ENCODE data around the gene PRRC2B. TPM values are rescaled to one million over a fixed set of nuclear protein-coding genes. Genes with fewer than 3 reads are reported as not detected.

Gene PRRC2B
- total RNA-seq, 4 donors from 2014 or later = 73.7 to 171 (median 98.9) TPM

- TF ChIP-seq POLR2AphosphoS5 (IDR thresholded peaks at IDR 0.05) (no peak), CTCF (IDR thresholded peaks at IDR 0.05) (no peak), POLR2A (IDR thresholded peaks at IDR 0.05) (no peak), EP300 (IDR thresholded peaks at IDR 0.05; ENCODE audit: low read depth) (no peak)
- intact Hi-C loops (cut with DNase I; ENCODE audit: low total_unique reads) = no loop called here
Observed at GRCh38 chr9:131537946-131538345, 144.1 kb downstream of the PRRC2B start.

GRCh38 chr9:131539223-131539923 lies 145.5 kb downstream of the PRRC2B start:
- Histone ChIP-seq H3K36me3 (no peaks in the 10 kb centered on the region), H3K4me1 (peaks cover 0 to 5% (median 0%) of the 10 kb centered on the region in 4 donors), H3K9me3 (peaks cover 8 to 18% of the 10 kb centered on the region in 2 donors), H3K27ac (no peak overlapping the region), H3K4me3 (no peak overlapping the region), H3K27me3 (no peaks in the 10 kb centered on the region)
- no peak for TF ChIP-seq EP300 (IDR thresholded peaks at IDR 0.05; ENCODE audit: low read depth)
- TF ChIP-seq CTCF (IDR thresholded peaks at IDR 0.05) = no peak
- TF ChIP-seq POLR2AphosphoS5 (IDR thresholded peaks at IDR 0.05) = no peak
- no peak for TF ChIP-seq POLR2A (IDR thresholded peaks at IDR 0.05)
- 82 to 85% methylated on average over 3 to 7 of the region's 7 CpGs for WGBS, 2 donors (ENCODE audit: low coverage in 1 of 2)
- intact Hi-C loops (cut with DNase I; ENCODE audit: low total_unique reads) (no loop called here), in situ Hi-C loops (cut with MboI; ENCODE audit: low pct_ligation_motif_present in 1 of 4, low pct_unique_long_range_greater_than_20kb in 1 of 4, low sequenced_read_pairs in 3 of 4) (no loop called here)
- no peak for DNase-seq

More at GRCh38 chr9:131537946-131538345, 144.1 kb downstream of the PRRC2B start:
- Histone ChIP-seq H3K27me3 (no peaks in the 10 kb centered on the region), H3K36me3 (no peaks in the 10 kb centered on the region), H3K4me1 (peaks cover 0 to 6% (median 0%) of the 10 kb centered on the region in 4 donors), H3K9me3 (peaks cover under 1 to 8% of the 10 kb centered on the region in 2 donors), H3K4me3 (no peak overlapping the region), H3K27ac (no peak overlapping the region)
- WGBS, 2 donors (ENCODE audit: low coverage in 1 of 2) = 94 to 95% methylated on average over 6 to 19 of the region's 19 CpGs
- DNase-seq = no peak
- in situ Hi-C loops (cut with MboI; ENCODE audit: low pct_ligation_motif_present in 1 of 4, low pct_unique_long_range_greater_than_20kb in 1 of 4, low sequenced_read_pairs in 3 of 4) = no loop called here

GRCh38 chr9:131543141-131543540 lies 149.3 kb downstream of the PRRC2B start:
- no peak for TF ChIP-seq EP300 (IDR thresholded peaks at IDR 0.05; ENCODE audit: low read depth)
- no peak for TF ChIP-seq CTCF (IDR thresholded peaks at IDR 0.05)
- TF ChIP-seq POLR2AphosphoS5 (IDR thresholded peaks at IDR 0.05) = no peak
- TF ChIP-seq POLR2A (IDR thresholded peaks at IDR 0.05) = no peak
- Histone ChIP-seq H3K9me3 (peaks cover 8 to 18% of the 10 kb centered on the region in 2 donors), H3K4me3 (no peak overlapping the region), H3K4me1 (peaks cover 8 to 17% (median 15%) of the 10 kb centered on the region in 4 donors), H3K27ac (no peak overlapping the region), H3K36me3 (no peaks in the 10 kb centered on the region), H3K27me3 (peaks cover 33% of the 10 kb centered on the region)
- intact Hi-C loops (cut with DNase I; ENCODE audit: low total_unique reads) (no loop called here), in situ Hi-C loops (cut with MboI; ENCODE audit: low pct_ligation_motif_present in 1 of 4, low pct_unique_long_range_greater_than_20kb in 1 of 4, low sequenced_read_pairs in 3 of 4) (no loop called here)
- DNase-seq = no peak
- 91 to 97% methylated on average over 6 of the region's 6 CpGs for WGBS, 2 donors (ENCODE audit: low coverage in 1 of 2)

GRCh38 chr9:131545003-131545785 lies 151.3 kb downstream of the PRRC2B start, which contains the start of gene PRRT1B:
PRRT1B (plus strand) TSS chr9:131545523; CDS start chr9:131545616, 93 bp downstream.
- intact Hi-C loops (cut with DNase I; ENCODE audit: low total_unique reads) (no loop called here), in situ Hi-C loops (cut with MboI; ENCODE audit: low pct_ligation_motif_present in 1 of 4, low pct_unique_long_range_greater_than_20kb in 1 of 4, low sequenced_read_pairs in 3 of 4) (no loop called here)
- 27 to 68% methylated on average over 4 to 49 of the region's 50 CpGs for WGBS, 2 donors (ENCODE audit: low coverage in 1 of 2)
- H3K27me3 ChIP-seq = peaks cover 50% of the 10 kb centered on the region
- H3K27ac ChIP-seq = peak within 1 kb of the TSS in 3 of 4 donors; percentile 20 to 44 (median 36)
- peak within 1 kb of the TSS; percentile 1 to 46 (median 20) for H3K4me3 ChIP-seq
- peaks cover 8 to 17% (median 15%) of the 10 kb centered on the region in 4 donors for H3K4me1 ChIP-seq
- no peaks in the 10 kb centered on the region for H3K36me3 ChIP-seq
- DNase-seq = peak; percentile 89
- H3K9me3 ChIP-seq = peaks cover 8 to 18% of the 10 kb centered on the region in 2 donors
- TF ChIP-seq CTCF (IDR thresholded peaks at IDR 0.05) (no peak), POLR2AphosphoS5 (IDR thresholded peaks at IDR 0.05) (peak in 2 of 3 donors; percentile 43 to 56), EP300 (IDR thresholded peaks at IDR 0.05; ENCODE audit: low read depth) (no peak), POLR2A (IDR thresholded peaks at IDR 0.05) (peak; percentile 36)

All from transverse colon (tissue), 4 donors.